OCI-LY1 (cell line): ENCODE measurements around the gene CLK2.

ENCODE experiments used
- H2AFZ ChIP-seq: fragments of 200-600 bp; sonication (generic), shearing (Covaris generic); 2 replicates; pipeline ENCODE4 v1.6.0; 2014; ENCODE audit warnings: antibody characterized with exemption, mild to moderate bottlenecking, low read length
- H3F3A ChIP-seq: fragments of 200-600 bp; sonication (generic), shearing (Covaris generic); 2 replicates; pipeline ENCODE4 v1.6.0; 2014; ENCODE audit warnings: mild to moderate bottlenecking, antibody characterized with exemption, low read length, moderate library complexity; ENCODE audit not compliant: insufficient read depth
- H3K27ac ChIP-seq: fragments of 200-600 bp; sonication (generic); 2 replicates; pipeline ENCODE4 v1.5.1; 2014; ENCODE audit warnings: low read length, mixed run types, mild to moderate bottlenecking, low read depth; ENCODE audit not compliant: poor library complexity, severe bottlenecking
- H3K27me3 ChIP-seq: fragments of 200-600 bp; sonication (generic); 2 replicates; pipeline ENCODE4 v1.6.0; 2014; ENCODE audit warnings: antibody characterized with exemption, mild to moderate bottlenecking, low read length, moderate library complexity; ENCODE audit not compliant: insufficient read depth
- H3K36me3 ChIP-seq: fragments of 200-600 bp; sonication (generic); 2 replicates; pipeline ENCODE4 v1.6.1; 2014; ENCODE audit warnings: mild to moderate bottlenecking, antibody characterized with exemption, low read length, moderate library complexity, mixed read lengths; ENCODE audit not compliant: insufficient read depth
- H3K4me1 ChIP-seq: fragments of 200-600 bp; sonication (generic); 2 replicates; pipeline ENCODE4 v1.5.1; 2014; ENCODE audit warnings: mild to moderate bottlenecking, low read length, moderate library complexity; ENCODE audit not compliant: insufficient read depth, severe bottlenecking
- H3K4me2 ChIP-seq: fragments of 200-600 bp; sonication (generic), shearing (Covaris generic); 2 replicates; pipeline ENCODE4 v1.6.1; 2014; ENCODE audit warnings: low read length
- H3K4me3 ChIP-seq: fragments of 200-600 bp; sonication (generic); 2 replicates; pipeline ENCODE4 v1.5.1; 2014; ENCODE audit warnings: low read length, low read depth, mild to moderate bottlenecking, mixed read lengths; ENCODE audit not compliant: poor library complexity, severe bottlenecking
- H3K79me2 ChIP-seq: fragments of 200-600 bp; shearing (Covaris generic); 2 replicates; pipeline ENCODE4 v1.6.1; 2016; ENCODE audit warnings: mixed run types, low read length, mixed read lengths; ENCODE audit not compliant: insufficient read depth
- H3K9ac ChIP-seq: fragments of 200-600 bp; sonication (generic), shearing (Covaris generic); 2 replicates; pipeline ENCODE4 v1.6.1; 2014; ENCODE audit warnings: mild to moderate bottlenecking, low read length, mixed read lengths
- H3K9me2 ChIP-seq: fragments of 200-600 bp; sonication (generic), shearing (Covaris generic); 2 replicates; pipeline ENCODE4 v1.6.1; 2014; ENCODE audit warnings: low read depth, mild to moderate bottlenecking, low read length, mixed read lengths
- H3K9me3 ChIP-seq: fragments of 200-600 bp; shearing (Covaris generic); 2 replicates; pipeline ENCODE4 v1.6.1; 2014; ENCODE audit warnings: low read length, mixed read lengths
- H4K20me1 ChIP-seq: fragments of 200-600 bp; sonication (generic), shearing (Covaris generic); 2 replicates; pipeline ENCODE4 v1.6.0; 2016; ENCODE audit warnings: mild to moderate bottlenecking, low read length; ENCODE audit not compliant: insufficient read depth
- EZH2 ChIP-seq: fragments of 200-600 bp; sonication (generic), shearing (Covaris generic); IDR thresholded peaks from 2 replicates; pipeline ENCODE4 v1.8.0; 2017; ENCODE audit warnings: borderline replicate concordance, mixed run types, mild to moderate bottlenecking, antibody characterized with exemption, low read length, moderate library complexity, mixed read lengths
- TF ChIP-seq, protein P1 (sequence below): fragments of 200-600 bp; sonication (generic), shearing (Covaris generic); IDR thresholded peaks from 2 replicates; pipeline ENCODE4 v1.5.1; 2017; ENCODE audit warnings: mild to moderate bottlenecking, antibody characterized with exemption, low read length, moderate library complexity, mixed read lengths

Gene CLK2

DNA sequence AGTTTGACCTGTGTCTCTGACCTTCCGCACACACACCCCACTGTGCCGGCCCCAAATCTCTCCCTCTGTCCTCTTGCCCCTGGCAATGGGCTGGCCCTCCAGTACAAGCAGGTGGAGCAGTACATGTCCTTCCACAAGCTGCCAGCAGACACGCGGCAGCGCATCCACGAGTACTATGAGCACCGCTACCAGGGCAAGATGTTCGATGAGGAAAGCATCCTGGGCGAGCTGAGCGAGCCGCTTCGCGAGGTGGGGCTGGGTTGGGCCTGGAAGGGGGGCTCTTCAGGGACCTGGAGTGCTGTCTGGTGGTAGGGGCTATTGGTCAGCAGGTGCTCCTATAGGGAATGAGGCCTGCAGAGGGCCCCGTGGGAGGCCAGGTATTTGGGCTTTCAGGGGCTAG is 11.8 kb upstream of the CLK2 start:
- Histone ChIP-seq H3K4me2 (no peak overlapping the region), H3K9me3 (no peaks in the 10 kb centered on the region), H3K79me2 (no peaks in the 10 kb centered on the region), H3F3A (no peaks in the 10 kb centered on the region; the same call in 1 of the 2 replicates), H3K9ac (no peak overlapping the region), H4K20me1 (no peaks in the 10 kb centered on the region), H3K4me3 (no peak overlapping the region), H3K9me2 (no peaks in the 10 kb centered on the region), H3K36me3 (peaks cover 3% of the 10 kb centered on the region; the same call in 1 of the 2 replicates), H3K4me1 (no peaks in the 10 kb centered on the region), H2AFZ (no peak overlapping the region), H3K27me3 (no peaks in the 10 kb centered on the region), H3K27ac (no peak overlapping the region)
- no peak for TF ChIP-seq EZH2
- TF ChIP-seq, protein P1, sequence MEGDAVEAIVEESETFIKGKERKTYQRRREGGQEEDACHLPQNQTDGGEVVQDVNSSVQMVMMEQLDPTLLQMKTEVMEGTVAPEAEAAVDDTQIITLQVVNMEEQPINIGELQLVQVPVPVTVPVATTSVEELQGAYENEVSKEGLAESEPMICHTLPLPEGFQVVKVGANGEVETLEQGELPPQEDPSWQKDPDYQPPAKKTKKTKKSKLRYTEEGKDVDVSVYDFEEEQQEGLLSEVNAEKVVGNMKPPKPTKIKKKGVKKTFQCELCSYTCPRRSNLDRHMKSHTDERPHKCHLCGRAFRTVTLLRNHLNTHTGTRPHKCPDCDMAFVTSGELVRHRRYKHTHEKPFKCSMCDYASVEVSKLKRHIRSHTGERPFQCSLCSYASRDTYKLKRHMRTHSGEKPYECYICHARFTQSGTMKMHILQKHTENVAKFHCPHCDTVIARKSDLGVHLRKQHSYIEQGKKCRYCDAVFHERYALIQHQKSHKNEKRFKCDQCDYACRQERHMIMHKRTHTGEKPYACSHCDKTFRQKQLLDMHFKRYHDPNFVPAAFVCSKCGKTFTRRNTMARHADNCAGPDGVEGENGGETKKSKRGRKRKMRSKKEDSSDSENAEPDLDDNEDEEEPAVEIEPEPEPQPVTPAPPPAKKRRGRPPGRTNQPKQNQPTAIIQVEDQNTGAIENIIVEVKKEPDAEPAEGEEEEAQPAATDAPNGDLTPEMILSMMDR, result no peak

DNA sequence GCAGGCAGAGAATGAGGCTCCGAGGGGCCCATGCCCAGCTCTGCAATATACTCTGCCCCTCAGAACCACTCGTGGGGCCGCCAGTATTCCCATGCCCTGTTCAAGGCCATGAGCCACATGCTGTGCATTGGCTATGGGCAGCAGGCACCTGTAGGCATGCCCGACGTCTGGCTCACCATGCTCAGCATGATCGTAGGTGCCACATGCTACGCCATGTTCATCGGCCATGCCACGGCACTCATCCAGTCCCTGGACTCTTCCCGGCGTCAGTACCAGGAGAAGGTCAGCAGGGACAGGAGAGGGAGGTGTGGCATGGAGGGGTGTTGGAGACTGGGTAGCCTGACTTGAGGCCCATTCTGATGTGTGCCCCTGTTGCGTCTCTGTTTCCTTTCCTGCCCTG is 11.2 kb upstream of the CLK2 start:
- Histone ChIP-seq H3K4me1 (no peaks in the 10 kb centered on the region), H3K9me2 (no peaks in the 10 kb centered on the region), H3K36me3 (peaks cover 3% of the 10 kb centered on the region; the same call in 1 of the 2 replicates), H2AFZ (no peak overlapping the region), H3K9me3 (no peaks in the 10 kb centered on the region), H3K79me2 (no peaks in the 10 kb centered on the region), H3K27ac (no peak overlapping the region), H4K20me1 (no peaks in the 10 kb centered on the region), H3K4me3 (no peak overlapping the region), H3K27me3 (no peaks in the 10 kb centered on the region), H3K4me2 (no peak overlapping the region), H3F3A (no peaks in the 10 kb centered on the region; the same call in 1 of the 2 replicates), H3K9ac (no peak overlapping the region)
- TF ChIP-seq, protein P1, result no peak
- TF ChIP-seq EZH2, result no peak

DNA sequence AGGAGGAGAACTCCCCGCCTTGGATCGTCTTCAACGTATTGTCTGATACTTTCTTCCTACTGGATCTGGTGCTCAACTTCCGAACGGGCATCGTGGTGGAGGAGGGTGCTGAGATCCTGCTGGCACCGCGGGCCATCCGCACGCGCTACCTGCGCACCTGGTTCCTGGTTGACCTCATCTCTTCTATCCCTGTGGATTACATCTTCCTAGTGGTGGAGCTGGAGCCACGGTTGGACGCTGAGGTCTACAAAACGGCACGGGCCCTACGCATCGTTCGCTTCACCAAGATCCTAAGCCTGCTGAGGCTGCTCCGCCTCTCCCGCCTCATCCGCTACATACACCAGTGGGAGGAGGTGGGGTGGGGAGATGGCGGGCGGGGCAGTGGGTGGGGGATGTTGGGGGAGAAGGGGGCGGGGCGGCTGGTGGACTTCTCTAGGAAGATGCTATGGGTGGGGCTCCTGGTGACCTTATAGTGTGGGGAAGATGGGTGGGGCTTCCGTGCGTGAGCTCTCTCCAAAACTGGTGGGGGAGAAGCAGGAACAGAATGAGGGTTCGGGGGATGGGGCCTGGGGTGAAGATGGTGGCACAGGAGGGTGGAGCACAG is 9.3 kb upstream of the CLK2 start:
- Histone ChIP-seq H3K36me3 (peaks cover 3% of the 10 kb centered on the region; the same call in 1 of the 2 replicates), H3K79me2 (no peaks in the 10 kb centered on the region), H2AFZ (no peak overlapping the region), H3K9me2 (no peaks in the 10 kb centered on the region), H3K4me2 (no peak overlapping the region), H3K9ac (no peak overlapping the region), H3F3A (no peaks in the 10 kb centered on the region; the same call in 1 of the 2 replicates), H4K20me1 (no peaks in the 10 kb centered on the region), H3K27me3 (no peaks in the 10 kb centered on the region), H3K27ac (no peak overlapping the region), H3K4me3 (no peak overlapping the region), H3K4me1 (peaks cover 14% of the 10 kb centered on the region), H3K9me3 (no peaks in the 10 kb centered on the region)
- TF ChIP-seq, protein P1, result no peak
- no peak for TF ChIP-seq EZH2
